Hepatocyte (in vitro differentiated cells): ENCODE results near the gene LRRC19. TPM values are rescaled to one million over a fixed set of nuclear protein-coding genes. Genes with fewer than 3 reads are reported as not detected.

Source experiments
- DNase-seq: peaks from one replicate; pipeline ENCODE4 v3.0.0-alpha.2; 2016; ENCODE audit warnings: low spot score
- H2AFZ ChIP-seq: fragments of 200-600 bp; sonication (generic); 2 replicates; pipeline ENCODE4 v1.6.0; 2016; ENCODE audit warnings: antibody characterized with exemption, mild to moderate bottlenecking
- H3K27ac ChIP-seq: fragments of 200-600 bp; sonication (generic); 2 replicates; pipeline ENCODE4 v1.5.1; 2016; ENCODE audit warnings: mild to moderate bottlenecking
- H3K27me3 ChIP-seq: fragments of 200-600 bp; sonication (generic); 2 replicates; pipeline ENCODE4 v1.6.1; 2016
- H3K36me3 ChIP-seq: fragments of 200-600 bp; sonication (generic); replicated peaks from 2 replicates; pipeline ENCODE4 v1.5.1; 2016; ENCODE audit warnings: low read depth; ENCODE audit not compliant: insufficient read depth
- H3K4me1 ChIP-seq: fragments of 200-600 bp; sonication (generic); 2 replicates; pipeline ENCODE4 v1.5.1; 2016; ENCODE audit warnings: mild to moderate bottlenecking, moderate library complexity; ENCODE audit not compliant: insufficient read depth
- H3K4me2 ChIP-seq: fragments of 200-600 bp; sonication (generic); 2 replicates; pipeline ENCODE4 v1.6.0; 2016
- H3K4me3 ChIP-seq: fragments of 200-600 bp; sonication (generic); 2 replicates; pipeline ENCODE4 v1.5.1; 2016; ENCODE audit warnings: mild to moderate bottlenecking
- H3K79me2 ChIP-seq: fragments of 200-600 bp; sonication (generic); 2 replicates; pipeline ENCODE4 v1.6.0; 2017; ENCODE audit warnings: mild to moderate bottlenecking
- H3K9me2 ChIP-seq: fragments of 200-600 bp; sonication (generic); replicated peaks from 2 replicates; pipeline ENCODE4 v1.6.0; 2017; ENCODE audit warnings: mild to moderate bottlenecking; ENCODE audit not compliant: insufficient read depth
- H3K9me3 ChIP-seq: fragments of 200-600 bp; sonication (generic); 2 replicates; pipeline ENCODE4 v1.5.1; 2016; ENCODE audit warnings: low read depth, mild to moderate bottlenecking
- H4K20me1 ChIP-seq: fragments of 200-600 bp; sonication (generic); 2 replicates; pipeline ENCODE4 v1.6.0; 2016; ENCODE audit warnings: mild to moderate bottlenecking; ENCODE audit not compliant: insufficient read depth, poor library complexity, severe bottlenecking
- CTCF ChIP-seq: fragments of 200-600 bp; sonication (generic); IDR thresholded peaks from 2 replicates; pipeline ENCODE4 v1.5.1; 2016; ENCODE audit warnings: antibody characterized with exemption, mild to moderate bottlenecking; ENCODE audit not compliant: poor library complexity
- EZH2 ChIP-seq: fragments of 200-600 bp; sonication (generic); IDR thresholded peaks from 2 replicates; pipeline ENCODE4 v1.6.1; 2016; ENCODE audit warnings: antibody characterized with exemption, mild to moderate bottlenecking, borderline replicate concordance
- EZH2phosphoT487 ChIP-seq: fragments of 200-600 bp; sonication (generic); IDR thresholded peaks from one replicate; pipeline ENCODE4 v1.6.1; 2018; ENCODE audit warnings: antibody characterized with exemption, mild to moderate bottlenecking, low read depth, moderate library complexity; ENCODE audit not compliant: unreplicated experiment, severe bottlenecking
- WGBS: methylation state at CpG from one replicate; pipeline ENCODE4 v1.1.6; 2016; ENCODE audit warnings: low lambda C conversion rate; ENCODE audit errors: missing lambda C conversion rate; 5-methylcytosine and 5-hydroxymethylcytosine counted together
- polyA plus RNA-seq: library from polyadenylated mRNA; unstranded; fragments of >200 nt; fragmentation: Nextera tagmentation; extraction: Ambion mirVana; gene quantifications from 2 replicates; pipeline ENCODE4 v1.2.1, GENCODE V29; 2016
- total RNA-seq: library from RNA; depleted of rRNA; stranded (reverse); fragments of >200 nt; gene quantifications from 2 replicates; pipeline ENCODE4 v1.2.3, GENCODE V29; 2014

LRRC19 gene
- total RNA-seq = 44.6 and 44.8 TPM in 2 replicates
- 8.6 and 9.6 TPM in 2 replicates for polyA plus RNA-seq

DNA sequence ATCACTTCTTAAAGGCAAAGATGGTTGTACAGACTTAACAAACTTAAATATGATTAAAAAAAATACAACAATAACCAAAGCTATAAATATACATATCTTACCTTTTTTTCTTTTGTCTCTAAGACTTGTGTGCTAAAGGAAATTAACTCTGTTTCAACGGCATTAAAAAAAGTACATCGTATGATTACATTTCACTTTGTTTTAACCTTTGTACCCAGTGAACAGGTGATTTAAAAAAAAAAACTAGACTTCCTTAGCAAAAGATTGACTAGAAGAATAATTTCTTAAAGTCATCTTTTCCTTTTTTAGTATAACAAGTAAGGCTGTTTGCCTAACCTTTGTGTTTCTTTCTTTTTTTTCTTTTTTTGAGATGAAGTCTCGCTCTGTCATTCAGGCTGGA is at the start of gene LRRC19:
LRRC19 (minus strand) TSS at position 182 of the 400 bp plus-strand sequence. CDS start 5,978 bp downstream, outside the sequence.
- H3K79me2 ChIP-seq = peaks cover 11% of the 10 kb centered on the region
- no peaks in the 10 kb centered on the region for H3K9me3 ChIP-seq
- no peaks in the 10 kb centered on the region for H3K4me1 ChIP-seq
- H3K36me3 ChIP-seq = no peaks in the 10 kb centered on the region
- WGBS = 70% methylated on average over 3 of the region's 3 CpGs
- no peak within 1 kb of the TSS for H2AFZ ChIP-seq
- no peaks in the 10 kb centered on the region for H4K20me1 ChIP-seq
- TF ChIP-seq EZH2 (no peak), EZH2phosphoT487 (no peak), CTCF (no peak)
- no peaks in the 10 kb centered on the region for H3K27me3 ChIP-seq
- H3K27ac ChIP-seq = peak within 1 kb of the TSS; percentile 88
- no peaks in the 10 kb centered on the region for H3K9me2 ChIP-seq
- peak within 1 kb of the TSS; percentile 65 for H3K4me2 ChIP-seq
- H3K4me3 ChIP-seq = peak within 1 kb of the TSS; percentile 7
- DNase-seq = no peak

DNA sequence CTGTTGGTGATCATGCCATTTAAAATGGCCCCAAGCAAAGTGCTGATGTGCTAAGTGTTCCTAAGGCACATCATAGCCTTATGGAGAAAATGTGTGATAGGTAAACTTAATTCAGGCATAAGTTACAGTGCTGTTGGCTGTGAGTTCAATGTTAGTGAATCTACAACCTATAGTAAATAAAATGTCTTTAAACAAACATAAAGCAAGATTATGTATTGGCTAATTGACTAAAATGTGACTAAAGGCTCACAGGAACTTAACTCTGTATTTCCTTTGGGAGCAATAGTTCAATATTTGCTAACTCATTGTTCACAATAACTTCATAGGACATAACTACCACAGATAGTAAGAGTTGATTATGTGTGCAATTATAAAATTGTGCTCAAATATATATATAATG is 49.4 kb upstream of the LRRC19 start:
- Histone ChIP-seq H3K36me3 (no peaks in the 10 kb centered on the region), H4K20me1 (no peaks in the 10 kb centered on the region), H3K4me2 (no peak overlapping the region), H2AFZ (no peak overlapping the region), H3K79me2 (no peaks in the 10 kb centered on the region), H3K4me1 (peaks cover 17% of the 10 kb centered on the region), H3K27ac (no peak overlapping the region), H3K9me3 (no peaks in the 10 kb centered on the region), H3K4me3 (no peak overlapping the region), H3K9me2 (no peaks in the 10 kb centered on the region), H3K27me3 (no peaks in the 10 kb centered on the region)
- TF ChIP-seq EZH2 (no peak), CTCF (no peak), EZH2phosphoT487 (no peak)
- DNase-seq = no peak

DNA sequence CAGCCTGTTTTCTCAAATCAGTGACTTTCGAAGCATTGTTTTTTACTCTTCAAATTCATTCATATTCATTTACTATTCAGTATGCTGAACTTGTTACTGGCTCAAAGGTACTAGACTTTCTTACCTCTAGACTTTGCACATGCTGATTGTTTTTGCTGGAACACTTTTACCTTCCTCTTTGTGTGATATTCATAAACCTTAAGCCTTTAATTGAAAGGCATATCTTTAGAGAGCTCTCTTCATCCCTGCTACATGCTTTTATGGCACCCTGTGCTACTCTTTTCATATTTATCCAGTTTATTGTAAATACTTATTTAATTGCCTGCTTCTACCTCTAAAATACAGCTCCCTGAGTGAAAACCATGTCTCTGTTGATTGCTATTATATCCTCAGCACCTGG is 48.7 kb upstream of the LRRC19 start:
- H4K20me1 ChIP-seq = no peaks in the 10 kb centered on the region
- H3K4me1 ChIP-seq = peaks cover 17% of the 10 kb centered on the region
- H3K9me3 ChIP-seq = no peaks in the 10 kb centered on the region
- no peaks in the 10 kb centered on the region for H3K36me3 ChIP-seq
- no peaks in the 10 kb centered on the region for H3K79me2 ChIP-seq
- no peak overlapping the region for H2AFZ ChIP-seq
- DNase-seq = no peak
- H3K4me2 ChIP-seq = peak overlapping the region; percentile 9
- no peak overlapping the region for H3K27ac ChIP-seq
- H3K4me3 ChIP-seq = no peak overlapping the region
- TF ChIP-seq EZH2 (no peak), CTCF (no peak), EZH2phosphoT487 (peak; percentile 95)
- H3K9me2 ChIP-seq = no peaks in the 10 kb centered on the region
- no peaks in the 10 kb centered on the region for H3K27me3 ChIP-seq
- WGBS = 98% methylated on average over 1 of the region's 1 CpG

GRCh38 chr9:27053369-27054022 is 48.0 kb upstream of the LRRC19 start:
- DNase-seq = no peak
- Histone ChIP-seq H3K79me2 (no peaks in the 10 kb centered on the region), H3K4me1 (peaks cover 17% of the 10 kb centered on the region), H3K27ac (no peak overlapping the region), H3K27me3 (no peaks in the 10 kb centered on the region), H3K4me3 (no peak overlapping the region), H2AFZ (no peak overlapping the region), H4K20me1 (no peaks in the 10 kb centered on the region), H3K4me2 (peak overlapping the region; percentile 9), H3K9me3 (no peaks in the 10 kb centered on the region), H3K9me2 (no peaks in the 10 kb centered on the region), H3K36me3 (no peaks in the 10 kb centered on the region)
- TF ChIP-seq EZH2phosphoT487 (no peak), CTCF (no peak), EZH2 (no peak)
- WGBS = 40% methylated on average over 6 of the region's 6 CpGs
